Neural crest cell (in vitro differentiated cells): Measurements from ENCODE around the gene USP37. TPM values are rescaled to one million over a fixed set of nuclear protein-coding genes. Genes with fewer than 3 reads are reported as not detected.

ENCODE experiments used
- DNase-seq: peaks from one replicate; pipeline ENCODE4 v3.0.0; 2021; ENCODE audit warnings: low read depth, mixed read lengths, low spot score
- H3K27ac Mint-ChIP-seq: one replicate; pipeline ENCODE4 v1.8.0; 2021; ENCODE audit warnings: mild to moderate bottlenecking, mixed read lengths; ENCODE audit not compliant: unreplicated experiment
- H3K27me3 Mint-ChIP-seq: 2 replicates; pipeline ENCODE4 v1.8.0; 2021; ENCODE audit warnings: low read depth, mild to moderate bottlenecking, mixed read lengths
- H3K36me3 Mint-ChIP-seq: 2 replicates; pipeline ENCODE4 v1.8.0; 2021; ENCODE audit warnings: low read depth, mild to moderate bottlenecking, mixed read lengths
- H3K4me1 Mint-ChIP-seq: 2 replicates; pipeline ENCODE4 v1.8.0; 2021; ENCODE audit warnings: mixed read lengths
- H3K4me3 Mint-ChIP-seq: one replicate; pipeline ENCODE4 v1.8.0; 2021; ENCODE audit warnings: mild to moderate bottlenecking, mixed read lengths
- H3K9me3 Mint-ChIP-seq: 2 replicates; pipeline ENCODE4 v1.8.0; 2021; ENCODE audit warnings: mixed read lengths
- total RNA-seq: library from RNA; stranded (reverse); gene quantifications from 2 replicates; pipeline ENCODE4 v1.2.1, GENCODE V29; 2021
- TF ChIP-seq, protein P1 (sequence below): fragments of 200-600 bp; sonication (generic); conservative IDR thresholded peaks from 2 replicates; pipeline ENCODE4 v1.5.0; 2021; ENCODE audit warnings: antibody characterized with exemption, mild to moderate bottlenecking

Gene USP37
- total RNA-seq, 1 donor from 2014 or later, result 29.1 TPM

DNA sequence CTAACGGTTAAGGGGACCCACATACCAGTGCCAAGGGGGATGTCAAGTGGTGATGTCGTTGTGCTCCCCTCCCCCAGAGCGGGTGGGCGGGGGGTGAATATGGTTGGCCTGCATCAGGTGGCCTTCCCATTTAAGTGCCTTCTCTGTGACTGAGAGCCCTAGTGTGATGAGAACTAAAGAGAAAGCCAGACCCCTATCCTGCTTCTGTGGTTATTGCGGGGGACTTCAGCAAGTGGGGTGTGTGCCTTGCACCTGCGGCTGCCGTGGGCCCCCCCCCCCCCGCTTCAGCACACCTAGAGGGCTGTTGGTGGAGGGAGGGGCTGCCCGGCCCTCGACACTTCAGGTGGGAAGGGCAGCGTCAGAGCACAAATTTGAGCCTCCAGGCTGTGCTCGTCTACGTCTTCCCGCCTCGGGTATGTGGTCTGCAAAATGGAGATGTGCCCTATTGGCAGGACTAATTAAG is 162.4 kb downstream of the USP37 start:
- Mint-ChIP-seq H3K36me3 (no peaks in the 10 kb centered on the region), H3K4me3 (peak overlapping the region; percentile 83), H3K9me3 (no peaks in the 10 kb centered on the region), H3K27me3 (no peaks in the 10 kb centered on the region), H3K4me1 (peaks cover 24% of the 10 kb centered on the region), H3K27ac (peak overlapping the region; percentile 19)
- TF ChIP-seq, protein P1, sequence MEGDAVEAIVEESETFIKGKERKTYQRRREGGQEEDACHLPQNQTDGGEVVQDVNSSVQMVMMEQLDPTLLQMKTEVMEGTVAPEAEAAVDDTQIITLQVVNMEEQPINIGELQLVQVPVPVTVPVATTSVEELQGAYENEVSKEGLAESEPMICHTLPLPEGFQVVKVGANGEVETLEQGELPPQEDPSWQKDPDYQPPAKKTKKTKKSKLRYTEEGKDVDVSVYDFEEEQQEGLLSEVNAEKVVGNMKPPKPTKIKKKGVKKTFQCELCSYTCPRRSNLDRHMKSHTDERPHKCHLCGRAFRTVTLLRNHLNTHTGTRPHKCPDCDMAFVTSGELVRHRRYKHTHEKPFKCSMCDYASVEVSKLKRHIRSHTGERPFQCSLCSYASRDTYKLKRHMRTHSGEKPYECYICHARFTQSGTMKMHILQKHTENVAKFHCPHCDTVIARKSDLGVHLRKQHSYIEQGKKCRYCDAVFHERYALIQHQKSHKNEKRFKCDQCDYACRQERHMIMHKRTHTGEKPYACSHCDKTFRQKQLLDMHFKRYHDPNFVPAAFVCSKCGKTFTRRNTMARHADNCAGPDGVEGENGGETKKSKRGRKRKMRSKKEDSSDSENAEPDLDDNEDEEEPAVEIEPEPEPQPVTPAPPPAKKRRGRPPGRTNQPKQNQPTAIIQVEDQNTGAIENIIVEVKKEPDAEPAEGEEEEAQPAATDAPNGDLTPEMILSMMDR, result no peak
- DNase-seq, result no peak

DNA sequence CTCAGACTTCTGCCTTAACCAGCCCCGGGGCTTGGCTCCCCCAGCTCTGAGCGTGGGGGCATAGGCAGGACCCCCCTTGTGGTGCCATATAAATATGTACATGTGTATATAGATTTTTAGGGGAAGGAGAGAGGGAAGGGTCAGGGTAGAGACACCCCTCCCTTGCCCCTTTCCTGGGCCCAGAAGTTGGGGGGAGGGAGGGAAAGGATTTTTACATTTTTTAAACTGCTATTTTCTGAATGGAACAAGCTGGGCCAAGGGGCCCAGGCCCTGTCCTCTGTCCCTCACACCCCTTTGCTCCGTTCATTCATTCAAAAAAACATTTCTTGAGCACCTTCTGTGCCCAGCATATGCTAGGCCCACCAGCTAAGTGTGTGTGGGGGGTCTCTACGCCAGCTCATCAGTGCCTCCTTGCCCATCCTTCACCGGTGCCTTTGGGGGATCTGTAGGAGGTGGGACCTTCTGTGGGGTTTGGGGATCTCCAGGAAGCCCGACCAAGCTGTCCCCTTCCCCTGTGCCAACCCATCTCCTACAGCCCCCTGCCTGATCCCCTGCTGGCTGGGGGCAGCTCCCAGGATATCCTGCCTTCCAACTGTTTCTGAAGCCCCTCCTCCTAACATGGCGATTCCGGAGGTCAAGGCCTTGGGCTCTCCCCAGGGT is 162.9 kb downstream of the USP37 start:
- peak overlapping the region; percentile 83 for H3K4me3 Mint-ChIP-seq

GRCh38 chr2:218404351-218405085 is 163.6 kb downstream of the USP37 start:
- peak overlapping the region; percentile 83 for H3K4me3 Mint-ChIP-seq
- no peaks in the 10 kb centered on the region for H3K36me3 Mint-ChIP-seq
- H3K27me3 Mint-ChIP-seq, result no peaks in the 10 kb centered on the region
- no peaks in the 10 kb centered on the region for H3K9me3 Mint-ChIP-seq
- TF ChIP-seq, protein P1, result no peak
- H3K4me1 Mint-ChIP-seq, result peaks cover 24% of the 10 kb centered on the region
- no peak for DNase-seq
- peak overlapping the region; percentile 27 for H3K27ac Mint-ChIP-seq

More for the DNA sequence above, 162.9 kb downstream of the USP37 start:
- H3K27ac Mint-ChIP-seq, result peak overlapping the region; percentile 19
- no peaks in the 10 kb centered on the region for H3K36me3 Mint-ChIP-seq
- no peak for DNase-seq
- H3K4me1 Mint-ChIP-seq, result peaks cover 24% of the 10 kb centered on the region
- H3K27me3 Mint-ChIP-seq, result no peaks in the 10 kb centered on the region
- no peaks in the 10 kb centered on the region for H3K9me3 Mint-ChIP-seq
- TF ChIP-seq, protein P1, result no peak

DNA sequence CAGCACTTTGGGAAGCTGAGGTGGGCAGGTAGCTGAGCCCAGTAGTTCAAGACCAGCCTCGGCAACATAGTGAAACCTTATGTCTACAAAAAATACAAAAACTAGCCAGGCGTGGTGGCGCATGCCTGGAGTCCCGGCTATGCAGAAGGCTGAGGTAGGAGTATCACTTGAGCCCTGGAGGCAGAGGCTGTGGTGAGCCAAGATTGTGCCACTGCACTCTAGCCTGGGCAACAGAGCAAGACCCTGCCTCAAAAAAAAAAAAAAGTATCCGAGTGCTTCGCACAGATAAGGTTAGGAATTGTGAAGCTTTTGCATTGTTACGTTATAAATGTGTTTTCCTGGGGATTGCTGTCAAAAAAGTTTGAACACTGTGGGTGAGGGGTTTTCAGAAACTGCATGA is 164.3 kb downstream of the USP37 start:
- Mint-ChIP-seq H3K4me3 (peak overlapping the region; percentile 81), H3K27me3 (peaks cover 5% of the 10 kb centered on the region), H3K27ac (peak overlapping the region; percentile 43), H3K9me3 (no peaks in the 10 kb centered on the region), H3K36me3 (no peaks in the 10 kb centered on the region), H3K4me1 (peaks cover 24% of the 10 kb centered on the region)
- TF ChIP-seq, protein P1, result no peak
- no peak for DNase-seq

DNA sequence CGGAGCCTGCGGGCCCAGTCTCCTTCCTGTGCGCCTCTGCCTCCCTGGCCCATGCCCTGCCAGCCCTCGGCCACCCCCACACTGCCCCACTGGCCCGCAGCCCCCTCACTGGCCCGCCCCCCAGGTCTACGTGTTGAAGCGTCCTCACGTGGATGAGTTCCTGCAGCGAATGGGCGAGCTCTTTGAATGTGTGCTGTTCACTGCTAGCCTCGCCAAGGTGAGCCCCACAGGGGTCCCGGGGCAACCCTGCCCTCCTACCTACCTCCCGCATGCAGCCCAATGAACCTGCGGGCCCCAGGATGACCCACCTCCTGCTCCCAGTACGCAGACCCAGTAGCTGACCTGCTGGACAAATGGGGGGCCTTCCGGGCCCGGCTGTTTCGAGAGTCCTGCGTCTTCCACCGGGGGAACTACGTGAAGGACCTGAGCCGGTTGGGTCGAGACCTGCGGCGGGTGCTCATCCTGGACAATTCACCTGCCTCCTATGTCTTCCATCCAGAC is 165.2 kb downstream of the USP37 start:
- Mint-ChIP-seq H3K36me3 (no peaks in the 10 kb centered on the region), H3K9me3 (no peaks in the 10 kb centered on the region), H3K4me1 (peaks cover 24% of the 10 kb centered on the region), H3K27ac (no peak overlapping the region), H3K27me3 (peaks cover 12% of the 10 kb centered on the region), H3K4me3 (peak overlapping the region; percentile 81)
- TF ChIP-seq, protein P1, result no peak
- no peak for DNase-seq
